ENCODE results near the gene F2RL1. TPM values are rescaled to one million over a fixed set of nuclear protein-coding genes. Genes with fewer than 3 reads are reported as not detected.
"Not testable (repeated sequence)": the region's sequence is repeated elsewhere in the genome, so short reads cannot be mapped to it uniquely, and the experiment has no call there.

F2RL1 gene
- total RNA-seq, 1 donor from 2014 or later: 164 TPM

DNA sequence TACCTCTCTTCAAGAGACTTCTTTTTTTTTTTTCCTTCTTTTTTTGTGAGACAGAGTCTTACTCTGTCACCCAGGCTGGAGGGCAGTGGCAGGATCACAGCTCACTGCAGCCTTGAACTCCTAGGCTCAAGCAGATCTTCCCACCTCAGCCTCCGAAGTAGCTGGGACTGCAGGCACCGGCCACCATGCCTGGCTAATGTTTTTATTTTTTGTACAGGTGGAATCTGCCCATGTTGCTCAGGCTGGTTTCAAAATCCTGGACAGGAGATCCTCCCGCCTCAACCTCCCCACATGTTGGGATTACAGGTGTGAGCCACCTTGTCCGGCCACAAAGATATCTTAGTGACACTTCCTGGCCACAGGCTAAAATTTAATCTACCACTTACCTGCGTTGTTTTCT, 42.9 kb upstream of the F2RL1 start:
- Histone ChIP-seq H3K27me3 (ENCODE audit: insufficient read depth, low read length) (no peaks in the 10 kb centered on the region), H3K9me3 (ENCODE audit: insufficient read depth, low read depth, low read length) (no peaks in the 10 kb centered on the region), H3K79me2 (ENCODE audit: insufficient read depth, low read length) (no peaks in the 10 kb centered on the region), H4K20me1 (ENCODE audit: insufficient read depth, low read length) (no peaks in the 10 kb centered on the region), H3K36me3 (ENCODE audit: insufficient read depth, low read length) (no peaks in the 10 kb centered on the region), H2AFZ (ENCODE audit: low read depth, low read length) (no peak overlapping the region), H3K27ac (ENCODE audit: low read depth, low read length) (no peak overlapping the region), H3K4me1 (ENCODE audit: insufficient read depth, low read length) (no peaks in the 10 kb centered on the region), H3K4me2 (ENCODE audit: low read length) (no peak overlapping the region), H3K4me3 (ENCODE audit: insufficient read depth, low read depth, low read length) (no peak overlapping the region), H3K9ac (ENCODE audit: low read length) (no peak overlapping the region)
- H3K27me3 Mint-ChIP-seq (ENCODE audit: low read depth, unreplicated experiment): no peaks in the 10 kb centered on the region
- H3K4me1 Mint-ChIP-seq (ENCODE audit: low read depth, unreplicated experiment): peaks cover 15% of the 10 kb centered on the region
- FAIRE-seq: no peak
- no peaks in the 10 kb centered on the region for H3K36me3 Mint-ChIP-seq (ENCODE audit: low read depth, unreplicated experiment)
- H3K4me3 Mint-ChIP-seq (ENCODE audit: unreplicated experiment): no peak overlapping the region
- TF ChIP-seq, protein P1, sequence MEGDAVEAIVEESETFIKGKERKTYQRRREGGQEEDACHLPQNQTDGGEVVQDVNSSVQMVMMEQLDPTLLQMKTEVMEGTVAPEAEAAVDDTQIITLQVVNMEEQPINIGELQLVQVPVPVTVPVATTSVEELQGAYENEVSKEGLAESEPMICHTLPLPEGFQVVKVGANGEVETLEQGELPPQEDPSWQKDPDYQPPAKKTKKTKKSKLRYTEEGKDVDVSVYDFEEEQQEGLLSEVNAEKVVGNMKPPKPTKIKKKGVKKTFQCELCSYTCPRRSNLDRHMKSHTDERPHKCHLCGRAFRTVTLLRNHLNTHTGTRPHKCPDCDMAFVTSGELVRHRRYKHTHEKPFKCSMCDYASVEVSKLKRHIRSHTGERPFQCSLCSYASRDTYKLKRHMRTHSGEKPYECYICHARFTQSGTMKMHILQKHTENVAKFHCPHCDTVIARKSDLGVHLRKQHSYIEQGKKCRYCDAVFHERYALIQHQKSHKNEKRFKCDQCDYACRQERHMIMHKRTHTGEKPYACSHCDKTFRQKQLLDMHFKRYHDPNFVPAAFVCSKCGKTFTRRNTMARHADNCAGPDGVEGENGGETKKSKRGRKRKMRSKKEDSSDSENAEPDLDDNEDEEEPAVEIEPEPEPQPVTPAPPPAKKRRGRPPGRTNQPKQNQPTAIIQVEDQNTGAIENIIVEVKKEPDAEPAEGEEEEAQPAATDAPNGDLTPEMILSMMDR (IDR thresholded peaks at IDR 0.05; ENCODE audit: insufficient read depth, low read depth, low read length): no peak
- TF ChIP-seq EZH2 (IDR thresholded peaks at IDR 0.05; ENCODE audit: insufficient read depth, low read length): no peak
- no peak overlapping the region for H3K27ac Mint-ChIP-seq (ENCODE audit: unreplicated experiment)
- no peak for DNase-seq (ENCODE audit: low read depth)
- H3K9me3 Mint-ChIP-seq (ENCODE audit: unreplicated experiment): no peaks in the 10 kb centered on the region

DNA sequence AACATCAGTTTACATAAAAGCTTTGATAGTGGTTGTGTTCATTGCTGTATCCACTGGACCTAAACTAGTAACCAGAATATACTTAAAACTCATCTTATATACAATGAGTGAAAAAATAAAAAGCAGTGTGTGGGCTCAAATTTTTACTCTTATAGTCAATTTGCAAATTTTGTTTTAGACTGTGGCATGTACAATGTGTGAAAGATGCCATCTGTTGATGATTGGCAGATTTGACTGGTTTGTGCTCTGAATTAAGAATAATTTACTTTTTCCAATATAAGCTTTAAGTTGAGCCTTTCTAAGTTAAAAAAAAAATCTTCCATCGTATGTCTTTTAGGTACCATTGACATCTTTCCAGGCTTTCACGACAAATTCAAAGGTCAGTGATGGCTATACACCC, 42.4 kb upstream of the F2RL1 start:
- Mint-ChIP-seq H3K27ac (ENCODE audit: unreplicated experiment) (no peak overlapping the region), H3K9me3 (ENCODE audit: unreplicated experiment) (no peaks in the 10 kb centered on the region), H3K36me3 (ENCODE audit: low read depth, unreplicated experiment) (no peaks in the 10 kb centered on the region), H3K4me1 (ENCODE audit: low read depth, unreplicated experiment) (peaks cover 15% of the 10 kb centered on the region), H3K4me3 (ENCODE audit: unreplicated experiment) (no peak overlapping the region), H3K27me3 (ENCODE audit: low read depth, unreplicated experiment) (no peaks in the 10 kb centered on the region)
- DNase-seq (ENCODE audit: low read depth): no peak
- H3K27ac ChIP-seq (ENCODE audit: low read depth, low read length): no peak overlapping the region
- no peaks in the 10 kb centered on the region for H3K27me3 ChIP-seq (ENCODE audit: insufficient read depth, low read length)
- FAIRE-seq: no peak
- H3K4me1 ChIP-seq (ENCODE audit: insufficient read depth, low read length): no peaks in the 10 kb centered on the region
- no peak overlapping the region for H3K4me2 ChIP-seq (ENCODE audit: low read length)
- H3K9ac ChIP-seq (ENCODE audit: low read length): no peak overlapping the region
- no peak for TF ChIP-seq EZH2 (IDR thresholded peaks at IDR 0.05; ENCODE audit: insufficient read depth, low read length)
- TF ChIP-seq, protein P1 (IDR thresholded peaks at IDR 0.05; ENCODE audit: insufficient read depth, low read depth, low read length): no peak
- H3K9me3 ChIP-seq (ENCODE audit: insufficient read depth, low read depth, low read length): no peaks in the 10 kb centered on the region
- H3K4me3 ChIP-seq (ENCODE audit: insufficient read depth, low read depth, low read length): no peak overlapping the region
- H2AFZ ChIP-seq (ENCODE audit: low read depth, low read length): no peak overlapping the region
- H3K79me2 ChIP-seq (ENCODE audit: insufficient read depth, low read length): no peaks in the 10 kb centered on the region
- H4K20me1 ChIP-seq (ENCODE audit: insufficient read depth, low read length): no peaks in the 10 kb centered on the region
- no peaks in the 10 kb centered on the region for H3K36me3 ChIP-seq (ENCODE audit: insufficient read depth, low read length)

DNA sequence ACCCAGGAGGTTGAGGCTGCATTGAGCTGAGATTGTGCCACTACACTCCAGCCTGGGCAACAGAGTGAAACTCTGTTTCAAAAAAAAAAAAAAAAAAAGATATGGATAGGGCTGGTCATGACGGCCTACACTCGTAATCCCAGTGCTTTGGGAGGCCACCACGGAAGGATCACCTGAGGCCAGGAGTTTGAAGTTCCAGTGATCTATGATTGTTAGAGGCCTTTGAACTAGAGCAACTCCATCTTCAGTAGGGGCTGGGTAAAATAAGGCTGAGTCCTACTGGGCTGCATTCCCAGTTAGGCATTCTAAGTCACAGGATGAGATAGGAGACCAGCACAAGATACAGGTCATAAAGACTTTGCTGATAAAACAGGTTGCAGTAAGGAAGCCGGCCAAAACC, 38.2 kb upstream of the F2RL1 start:
- H3K27ac ChIP-seq (ENCODE audit: low read depth, low read length); H4K20me1 ChIP-seq (ENCODE audit: insufficient read depth, low read length); H3K4me2 ChIP-seq (ENCODE audit: low read length); FAIRE-seq; H3K79me2 ChIP-seq (ENCODE audit: insufficient read depth, low read length); DNase-seq (ENCODE audit: low read depth); H3K27me3 Mint-ChIP-seq (ENCODE audit: low read depth, unreplicated experiment); H3K27ac Mint-ChIP-seq (ENCODE audit: unreplicated experiment); H3K36me3 Mint-ChIP-seq (ENCODE audit: low read depth, unreplicated experiment); H3K27me3 ChIP-seq (ENCODE audit: insufficient read depth, low read length); H3K36me3 ChIP-seq (ENCODE audit: insufficient read depth, low read length); H3K9me3 Mint-ChIP-seq (ENCODE audit: unreplicated experiment); H2AFZ ChIP-seq (ENCODE audit: low read depth, low read length); H3K9ac ChIP-seq (ENCODE audit: low read length); H3K4me1 ChIP-seq (ENCODE audit: insufficient read depth, low read length); H3K4me3 ChIP-seq (ENCODE audit: insufficient read depth, low read depth, low read length); H3K9me3 ChIP-seq (ENCODE audit: insufficient read depth, low read depth, low read length); H3K4me3 Mint-ChIP-seq (ENCODE audit: unreplicated experiment): not testable (repeated sequence)
- peaks cover 23% of the 10 kb centered on the region for H3K4me1 Mint-ChIP-seq (ENCODE audit: low read depth, unreplicated experiment)
